HG03196 (cell line): ENCODE results near the gene R3HDML.
"Not testable (repeated sequence)": the region's sequence is repeated elsewhere in the genome, so short reads cannot be mapped to it uniquely, and the experiment has no call there.

ENCODE experiments used
- ATAC-seq: cut with Tn5 transposase; IDR thresholded peaks from one replicate; pipeline ENCODE4 v1.9.1; 2021; ENCODE audit not compliant: unreplicated experiment

Gene R3HDML, protein sequence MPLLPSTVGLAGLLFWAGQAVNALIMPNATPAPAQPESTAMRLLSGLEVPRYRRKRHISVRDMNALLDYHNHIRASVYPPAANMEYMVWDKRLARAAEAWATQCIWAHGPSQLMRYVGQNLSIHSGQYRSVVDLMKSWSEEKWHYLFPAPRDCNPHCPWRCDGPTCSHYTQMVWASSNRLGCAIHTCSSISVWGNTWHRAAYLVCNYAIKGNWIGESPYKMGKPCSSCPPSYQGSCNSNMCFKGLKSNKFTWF

DNA sequence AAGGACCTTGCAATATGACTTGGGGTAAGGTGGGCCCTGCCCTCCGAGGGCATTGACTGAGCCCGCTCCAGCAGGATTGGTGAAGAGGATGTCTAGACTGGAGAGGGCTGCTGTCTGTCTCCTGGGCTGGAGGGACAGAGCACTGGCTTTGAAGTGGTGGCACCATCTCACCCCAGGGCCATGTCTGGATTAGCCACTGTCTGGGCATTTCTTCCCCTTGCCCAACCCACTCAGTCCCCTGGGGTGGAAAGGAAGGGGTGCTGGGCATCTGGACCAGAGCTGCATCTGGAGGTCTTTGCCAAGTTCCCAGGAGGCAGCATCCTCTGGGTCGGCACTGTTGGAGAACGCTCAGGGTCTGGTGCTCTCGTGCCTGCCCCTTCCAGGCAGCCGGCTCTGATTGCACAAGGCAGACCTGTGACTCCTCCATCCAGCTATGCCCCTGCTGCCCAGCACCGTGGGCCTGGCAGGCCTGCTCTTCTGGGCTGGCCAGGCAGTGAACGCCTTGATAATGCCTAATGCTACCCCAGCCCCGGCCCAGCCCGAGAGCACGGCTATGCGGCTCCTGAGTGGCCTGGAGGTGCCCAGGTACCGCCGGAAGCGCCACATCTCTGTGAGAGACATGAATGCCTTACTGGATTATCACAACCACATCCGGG lies at the start of gene R3HDML:
Gene R3HDML, plus strand, starts transcription at position 319 of the 656 bp plus-strand sequence. Its CDS starts 115 bp downstream, at position 434.
- ATAC-seq, result no peak

DNA sequence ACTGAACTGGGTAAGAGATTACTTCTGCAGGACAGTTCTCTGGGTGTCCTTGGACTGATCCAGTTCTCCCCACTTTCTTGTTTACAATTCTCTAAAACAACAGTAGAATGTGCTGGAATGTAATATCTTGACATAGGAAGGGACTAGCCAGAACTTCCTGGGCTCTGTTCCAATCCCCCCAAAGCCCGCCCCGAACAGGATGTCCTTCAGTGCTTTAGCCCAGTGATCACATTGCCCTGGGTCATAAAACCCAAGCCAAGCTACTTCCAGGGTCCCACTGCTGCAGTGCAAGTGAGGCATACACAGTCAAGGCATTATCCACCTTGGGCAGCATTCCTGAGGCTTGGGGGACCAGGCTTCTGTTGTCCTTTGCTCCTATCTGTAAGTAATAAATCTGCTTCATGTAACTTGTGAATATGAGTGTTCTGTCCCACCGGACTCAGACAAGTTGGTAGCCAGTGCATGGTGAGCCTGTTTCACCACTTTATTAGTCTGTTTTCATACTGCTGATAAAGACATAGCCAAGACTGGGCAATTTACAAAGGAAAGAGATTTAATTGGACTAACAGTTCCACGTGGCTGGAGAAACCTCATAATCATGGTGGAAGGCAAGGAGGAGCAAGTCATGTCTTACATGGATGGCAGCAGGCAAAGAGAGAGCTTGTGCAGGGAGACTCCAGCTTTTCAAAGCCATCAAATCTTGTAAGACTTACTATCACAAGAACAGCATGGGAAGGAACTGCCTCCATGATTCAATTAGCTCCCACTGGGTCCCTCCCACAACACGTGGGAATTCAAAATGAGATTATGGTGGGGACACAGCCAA lies 49.4 kb upstream of the R3HDML start:
- no peak for ATAC-seq

DNA sequence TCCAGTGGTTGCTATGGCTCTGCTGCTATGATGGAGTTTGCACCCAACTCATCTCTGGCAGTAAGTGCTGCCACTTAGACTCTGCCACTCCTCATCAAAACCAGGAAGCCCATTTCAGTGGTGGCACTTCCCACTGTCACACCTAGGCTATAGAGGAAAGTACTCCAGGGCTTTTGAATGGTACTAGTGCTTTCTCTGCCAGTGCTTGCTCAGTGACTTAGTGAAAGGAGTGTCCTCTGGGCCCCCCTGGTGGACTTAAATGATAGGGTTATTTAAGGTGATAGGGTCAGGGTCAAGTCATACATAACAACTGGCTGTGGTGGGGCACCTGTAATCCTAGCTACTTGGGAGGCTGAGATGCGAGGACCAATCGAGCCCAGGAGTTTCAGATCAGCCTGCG lies 48.6 kb upstream of the R3HDML start:
- ATAC-seq, result no peak

DNA sequence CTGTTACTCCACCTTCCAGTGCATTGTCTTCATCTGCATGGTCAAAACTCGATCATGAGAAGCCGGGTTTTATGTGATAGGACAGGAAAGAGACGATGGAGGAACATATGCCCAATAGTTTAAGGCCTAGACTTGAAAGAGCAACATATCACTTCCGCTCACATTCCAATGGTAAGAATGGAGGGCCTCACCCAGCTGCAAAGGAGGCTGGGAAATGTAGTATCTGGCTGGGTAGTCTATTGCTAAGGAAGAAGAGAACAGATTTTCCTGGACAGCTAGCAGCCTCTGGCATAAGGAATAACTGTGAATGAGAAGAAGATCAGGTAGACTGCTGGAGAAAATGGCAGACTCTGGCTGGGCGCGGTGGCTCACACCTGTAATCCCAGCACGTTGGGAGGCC lies 45.1 kb upstream of the R3HDML start:
- no peak for ATAC-seq

DNA sequence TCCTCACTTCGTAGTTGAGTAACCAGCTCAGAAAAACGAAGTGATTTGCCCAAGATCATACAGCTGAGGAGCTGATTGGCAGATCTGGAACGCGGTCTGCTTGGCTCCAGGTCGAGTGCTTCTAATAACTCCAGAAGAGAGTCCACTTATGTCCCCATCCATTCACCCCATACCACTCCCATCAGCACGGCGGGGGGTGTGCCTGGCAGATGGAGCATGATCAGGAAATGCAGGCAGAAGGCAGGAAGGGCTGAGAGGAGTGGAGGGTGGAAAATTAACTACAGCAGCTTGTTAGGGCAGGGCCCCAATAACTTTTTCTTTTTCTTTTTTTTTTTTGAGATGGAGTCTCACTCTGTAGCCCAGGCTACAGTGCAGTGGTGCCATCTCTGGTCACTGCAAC lies 40.8 kb upstream of the R3HDML start:
- no peak for ATAC-seq

DNA sequence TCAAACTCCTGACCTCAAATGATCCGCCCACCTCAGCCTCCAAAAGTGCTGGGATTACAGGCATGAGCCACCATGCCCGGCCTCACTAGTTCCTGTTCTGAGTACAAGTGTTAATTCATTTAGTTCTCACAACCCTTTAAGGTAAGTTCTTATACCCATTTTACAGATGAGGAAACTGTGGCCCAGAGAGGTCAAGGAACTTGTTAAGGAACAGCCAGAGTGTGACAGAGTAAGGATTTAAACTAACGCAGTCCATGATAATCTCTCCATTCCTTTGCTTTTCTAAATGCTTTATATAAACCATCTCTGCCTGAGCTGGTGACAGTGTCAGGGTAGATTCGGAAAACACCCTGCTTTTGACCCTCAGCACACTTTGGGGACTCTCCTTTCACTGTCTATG lies 39.1 kb upstream of the R3HDML start:
- no peak for ATAC-seq

DNA sequence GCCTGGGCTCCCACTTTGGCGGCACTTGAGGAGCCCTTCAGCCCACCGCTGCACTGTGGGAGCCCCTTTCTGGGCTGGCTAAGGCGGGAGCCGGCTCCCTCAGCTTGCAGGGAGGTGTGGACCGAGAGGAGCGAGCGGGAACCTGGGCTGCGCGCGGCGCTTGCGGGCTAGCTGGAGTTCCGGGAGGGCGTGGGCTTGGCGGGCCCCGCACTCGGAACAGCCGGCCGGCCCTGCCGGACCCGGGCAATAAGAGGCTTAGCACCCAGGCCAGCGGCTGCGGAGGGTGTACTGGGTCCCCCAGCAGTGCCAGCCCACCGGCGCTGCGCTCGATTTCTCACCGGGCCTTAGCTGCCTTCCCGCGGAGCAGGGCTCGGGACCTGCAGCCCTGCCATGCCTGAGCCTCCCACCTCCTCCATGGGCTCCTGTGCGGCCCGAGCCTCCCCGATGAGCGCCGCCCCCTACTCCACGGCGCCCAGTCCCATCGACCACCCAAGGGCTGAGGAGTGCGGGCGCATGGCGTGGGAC lies 37.8 kb upstream of the R3HDML start:
- ATAC-seq, result not testable (repeated sequence)

DNA sequence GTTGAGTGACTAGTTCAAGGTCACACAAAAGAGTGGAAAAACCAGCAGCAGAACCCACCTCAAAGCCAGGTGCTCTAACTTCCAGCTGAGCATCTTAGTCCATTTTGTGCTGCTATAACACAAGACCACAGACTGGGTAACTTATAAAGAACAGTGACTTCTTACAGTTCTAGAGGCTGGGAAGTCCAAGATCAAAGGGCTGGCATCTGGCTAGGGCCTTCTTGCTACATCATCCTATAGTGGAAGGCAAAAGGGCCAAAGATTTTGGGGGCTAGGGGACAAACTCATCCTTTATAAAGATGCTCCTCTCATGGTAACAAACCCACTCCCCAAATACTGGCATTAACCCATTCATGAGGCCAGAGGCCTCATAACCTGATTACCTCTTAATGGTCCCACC lies 35.6 kb upstream of the R3HDML start:
- ATAC-seq, result no peak

DNA sequence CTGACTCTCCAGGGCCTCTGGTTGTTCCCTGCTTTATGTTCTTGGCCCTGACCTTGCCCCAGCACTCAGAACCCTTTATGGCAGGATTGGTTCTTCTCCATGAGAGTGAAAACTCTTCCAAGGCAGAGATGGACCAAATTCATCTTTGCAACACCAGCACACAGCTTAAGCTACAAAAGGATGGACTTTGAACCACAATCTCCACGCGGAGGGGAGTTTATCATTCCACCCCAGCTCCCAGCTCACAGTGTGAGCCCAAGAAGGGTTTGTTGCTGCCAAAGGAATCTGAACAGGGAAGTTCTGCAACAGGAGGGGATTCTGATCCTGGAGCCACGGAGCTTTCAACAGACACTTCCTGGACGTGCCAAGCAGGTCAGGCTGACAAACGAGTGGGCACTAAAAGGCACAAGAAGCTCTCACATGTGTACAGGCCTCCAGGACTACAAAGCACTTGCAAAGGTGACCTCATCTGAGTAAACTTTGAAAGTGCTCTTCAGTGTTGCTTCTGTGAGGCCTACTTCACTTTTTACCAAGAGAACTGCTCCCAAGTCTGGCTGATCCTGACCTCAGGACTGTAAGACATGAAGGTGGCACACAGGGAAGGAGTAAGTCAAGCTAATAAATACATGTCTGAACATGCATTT lies 34.7 kb upstream of the R3HDML start:
- no peak for ATAC-seq

DNA sequence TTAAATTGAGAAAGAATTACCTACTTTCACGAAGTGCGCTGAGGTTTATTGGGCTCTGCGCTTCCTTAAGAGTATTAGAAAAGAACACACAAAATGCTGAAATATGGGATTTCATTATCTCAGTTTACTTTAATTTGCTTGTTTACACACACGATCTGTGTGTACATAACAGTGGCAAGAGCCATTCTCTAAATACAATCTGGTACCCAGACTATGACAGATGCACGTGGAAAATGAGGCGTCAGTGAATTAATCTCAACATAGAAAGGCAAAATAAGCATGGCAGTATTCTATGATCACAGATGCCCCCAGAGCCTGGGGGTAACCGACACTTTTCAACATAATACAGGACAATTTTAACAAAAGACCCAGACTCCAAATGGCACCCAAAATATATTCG lies 34.1 kb upstream of the R3HDML start:
- no peak for ATAC-seq

DNA sequence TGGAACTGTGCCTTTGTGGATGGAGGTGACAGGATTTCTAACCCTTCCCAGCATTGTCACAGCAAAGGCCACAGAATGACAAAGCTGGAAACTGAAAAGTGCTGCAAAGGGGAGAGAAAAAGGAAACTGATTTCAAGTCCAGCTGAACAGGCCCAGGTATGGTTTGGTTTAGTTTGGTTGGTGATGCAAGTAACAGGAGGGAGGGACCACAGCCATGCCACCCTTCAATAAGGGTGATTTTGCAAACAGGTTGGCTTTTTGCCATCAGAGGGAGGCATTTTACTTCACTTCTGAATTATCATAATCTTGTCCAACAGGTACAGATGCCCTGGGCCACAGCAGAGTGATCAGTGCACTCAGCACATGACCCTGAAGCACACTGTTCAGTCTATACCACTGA lies 32.5 kb upstream of the R3HDML start:
- no peak for ATAC-seq

DNA sequence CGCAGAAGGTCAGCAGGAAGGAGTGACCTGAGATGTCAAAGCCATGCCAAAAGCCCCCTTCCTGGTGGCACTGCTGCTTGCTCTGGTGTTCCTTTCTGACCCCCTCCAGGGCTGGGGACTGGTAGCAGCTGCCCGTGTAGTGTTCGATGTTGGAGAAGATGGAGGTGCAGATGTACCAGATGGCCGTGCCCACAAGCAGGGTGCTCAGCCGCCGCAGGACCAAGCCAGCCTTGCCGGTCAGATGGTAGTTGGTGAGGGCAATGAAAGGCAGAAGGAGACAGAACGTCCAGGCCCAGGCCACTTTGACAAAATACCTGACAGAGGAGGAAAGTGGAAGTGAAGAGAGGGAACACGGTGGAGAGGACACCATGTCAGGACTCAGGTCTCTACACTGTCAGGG lies 29.9 kb upstream of the R3HDML start:
- ATAC-seq, result no peak

DNA sequence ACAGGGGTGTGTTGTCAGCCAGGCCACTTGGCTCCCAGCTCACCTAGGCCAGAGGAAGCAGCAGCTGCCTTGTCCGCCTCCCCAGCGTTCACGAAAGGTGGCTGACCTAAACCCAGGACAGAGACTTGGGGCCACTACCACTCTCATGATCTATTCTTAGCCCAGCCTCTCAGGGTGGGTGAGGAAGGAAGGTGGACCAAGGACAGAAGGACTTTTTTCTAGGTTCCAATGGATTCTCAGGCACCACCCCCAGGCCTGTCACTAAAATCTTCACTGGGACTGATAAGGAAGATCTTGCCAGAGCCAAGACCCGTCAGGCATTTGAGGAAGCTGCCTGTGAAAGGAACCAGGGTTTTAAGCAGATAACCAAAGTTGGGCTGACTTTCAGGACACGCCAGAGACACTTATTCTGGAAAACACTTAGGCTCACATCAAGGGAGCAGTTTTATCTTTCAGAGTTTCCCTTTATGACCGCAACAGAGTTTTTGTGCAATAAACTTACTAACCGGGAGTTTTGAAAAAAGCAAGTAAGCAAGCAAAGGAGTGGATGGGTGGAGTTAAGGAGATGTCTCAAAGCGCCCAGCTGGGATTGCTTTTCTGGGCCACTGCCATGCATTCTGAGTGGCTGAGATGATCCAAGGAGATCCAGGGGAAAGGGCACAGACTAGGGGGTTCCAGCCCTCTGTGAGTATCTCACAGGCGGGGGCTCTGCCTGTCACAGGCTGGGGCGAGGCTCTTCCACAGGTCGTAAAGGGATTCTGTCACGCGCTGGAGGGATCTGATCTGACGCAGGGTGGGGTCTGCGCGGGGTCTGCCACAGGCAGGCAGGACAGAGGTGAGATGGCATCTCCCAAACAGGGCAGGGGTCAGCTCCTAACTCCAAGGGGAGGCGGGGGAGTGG lies 26.8 kb upstream of the R3HDML start:
- peak; percentile 14 for ATAC-seq

DNA sequence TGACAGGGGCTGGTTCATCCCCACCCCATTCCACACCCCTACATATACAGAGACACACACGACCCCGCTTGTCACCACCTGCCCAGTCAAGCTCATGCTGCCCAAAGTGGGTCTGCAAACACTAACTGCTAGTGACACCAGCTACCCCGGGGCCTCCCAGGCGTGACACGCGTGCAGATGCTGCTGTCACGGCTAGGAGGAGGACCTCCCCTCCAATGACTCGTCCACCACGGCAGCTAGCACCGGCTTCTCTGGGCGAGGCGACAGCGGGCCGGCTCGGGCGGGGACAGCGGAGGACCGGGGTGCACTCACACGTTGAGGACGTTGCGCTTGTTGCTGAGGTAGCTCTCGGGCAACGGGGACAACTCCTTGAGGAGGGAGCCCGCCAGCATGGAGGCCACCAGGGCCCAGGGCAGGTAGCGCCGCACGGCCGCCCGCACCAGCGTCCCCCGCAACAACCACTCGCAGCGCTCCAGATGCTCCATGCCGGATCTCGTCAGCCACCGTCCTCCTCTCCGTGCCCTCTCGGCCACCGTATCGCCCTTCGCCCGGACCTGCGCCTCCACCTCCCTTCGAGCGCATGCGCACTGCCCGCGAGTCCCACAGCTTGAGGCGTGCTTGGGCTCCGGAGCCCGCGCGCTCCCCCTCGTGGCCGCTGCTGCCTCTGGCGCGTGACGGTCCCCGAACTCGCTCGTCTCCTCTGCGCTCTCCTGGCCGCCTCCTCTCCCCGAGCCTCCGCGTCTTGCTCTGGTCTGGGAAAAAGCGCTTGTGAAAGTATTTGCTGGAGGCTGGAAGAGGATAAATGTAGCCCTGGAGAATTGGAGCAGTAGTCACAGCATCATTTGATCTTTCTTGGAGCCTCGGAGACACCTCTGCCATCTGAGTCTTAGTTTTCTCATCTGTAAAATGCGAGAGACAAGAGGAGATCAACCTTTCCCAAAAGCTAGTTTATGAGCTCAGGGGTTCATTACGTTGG lies 25.9 kb upstream of the R3HDML start, which contains the start of gene FITM2:
Gene FITM2, minus strand, starts transcription at position 539 of the 976 bp plus-strand sequence. Its CDS starts 54 bp downstream, at position 485.
- ATAC-seq, result peak; percentile 86

DNA sequence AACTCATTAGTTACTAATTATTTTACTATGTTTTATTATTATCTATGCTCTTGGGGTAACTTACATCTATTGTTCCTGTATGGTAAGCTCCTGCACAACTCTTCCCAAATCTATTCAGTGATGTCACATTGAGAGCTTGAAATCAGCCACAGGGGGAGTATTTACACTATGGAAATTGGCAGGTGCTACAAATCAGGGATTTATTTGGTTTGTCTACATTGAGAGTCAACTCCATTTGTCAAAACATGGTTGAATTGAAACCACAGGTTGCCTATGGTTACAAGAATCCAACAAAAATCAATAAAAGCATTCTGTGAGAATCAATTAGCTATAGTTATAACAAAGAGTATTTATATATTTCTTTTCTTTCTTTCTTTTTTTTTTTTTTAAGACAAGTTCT lies 22.0 kb upstream of the R3HDML start:
- ATAC-seq, result no peak

DNA sequence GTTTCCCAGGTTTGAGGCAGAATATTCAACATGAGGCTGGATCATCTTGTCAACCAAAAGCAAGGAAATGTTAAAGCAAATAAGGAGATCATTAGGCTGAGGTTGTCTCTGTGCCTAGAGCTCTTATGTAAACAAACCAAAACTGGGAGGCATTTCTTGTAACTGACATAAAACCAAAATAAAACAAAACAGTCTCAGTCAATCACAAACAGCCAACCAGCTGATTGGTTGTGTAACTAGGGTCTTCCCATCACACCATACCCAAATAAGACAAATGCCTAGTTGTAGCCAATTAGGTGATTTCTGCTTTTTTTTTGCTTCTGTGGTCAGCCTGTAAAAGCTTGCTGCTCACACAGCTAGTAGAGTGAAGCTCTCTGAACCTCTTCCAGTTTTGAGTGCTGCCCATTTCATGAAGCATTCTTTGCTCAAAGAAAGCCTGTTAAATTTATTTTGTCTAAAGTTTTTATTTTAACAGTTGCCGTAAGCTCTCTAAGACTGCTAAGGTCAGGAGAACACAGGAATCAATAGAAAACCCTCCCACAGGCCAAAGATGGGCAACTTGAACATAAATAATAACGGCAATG lies 16.9 kb upstream of the R3HDML start:
- no peak for ATAC-seq

DNA sequence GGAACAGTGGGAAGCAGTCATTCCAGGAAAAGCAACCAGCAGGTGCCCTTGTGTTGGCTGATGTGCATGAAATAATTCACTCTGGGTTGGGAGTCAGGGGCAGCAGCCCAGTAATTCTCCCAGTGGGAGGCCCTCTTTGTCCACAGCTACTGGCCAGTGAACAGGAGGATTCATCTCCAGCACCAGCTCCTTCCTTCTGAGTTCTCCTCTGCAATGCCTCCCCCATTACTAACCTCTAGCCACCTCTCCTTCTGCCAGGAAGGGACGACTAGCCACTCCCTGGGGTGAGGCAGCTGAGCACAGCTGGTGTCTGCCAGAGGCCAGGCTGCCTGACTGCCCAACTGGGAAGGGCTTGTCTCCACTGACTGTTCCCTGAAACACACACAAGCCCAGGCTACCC lies 12.5 kb upstream of the R3HDML start:
- ATAC-seq, result no peak

DNA sequence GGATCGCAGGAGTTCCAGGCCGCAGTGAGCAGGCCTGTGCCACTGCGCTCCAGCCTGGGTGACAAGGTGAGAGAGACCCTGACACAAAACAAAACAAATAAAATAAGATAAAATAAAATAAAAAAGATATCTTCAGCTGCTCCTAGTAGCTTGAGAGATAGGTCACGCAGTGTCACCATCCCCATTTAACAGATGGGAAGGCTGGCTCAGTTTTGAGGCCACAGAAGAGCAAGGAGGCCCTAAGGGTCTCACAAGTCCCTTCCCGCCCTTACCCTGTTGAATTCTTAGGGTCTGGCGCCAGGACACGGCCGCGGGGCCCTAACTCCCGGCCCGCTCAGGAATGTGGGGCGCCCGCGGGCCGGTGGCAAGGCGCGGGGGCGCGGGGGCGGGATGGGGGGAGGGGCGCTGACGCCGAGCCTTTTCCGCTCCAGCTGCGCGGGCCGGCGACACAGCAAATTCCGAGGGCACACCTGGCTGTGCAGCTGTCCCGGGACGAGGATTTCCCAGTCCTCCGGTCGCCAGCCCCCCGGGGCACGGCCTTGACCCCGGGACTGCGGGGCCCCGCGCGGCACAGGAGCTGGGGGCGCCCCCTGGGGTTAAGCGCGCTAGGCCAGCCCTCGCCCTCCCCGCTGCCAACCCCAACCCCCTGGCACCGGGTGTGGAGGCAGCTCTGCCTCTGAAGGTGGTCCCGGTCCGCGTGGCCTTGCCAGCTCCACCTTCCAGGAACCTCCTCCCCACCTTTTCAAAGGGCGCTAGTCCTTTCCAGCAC lies 10.3 kb upstream of the R3HDML start:
- ATAC-seq, result no peak
